ENCODE results near the gene SLC66A2. TPM values are rescaled to one million over a fixed set of nuclear protein-coding genes. Genes with fewer than 3 reads are reported as not detected.

SLC66A2 gene
- total and polyA plus RNA-seq, 12 donors = 21.4 to 32.3 (median 25.6) TPM

- no peak for DNase-seq
- TF ChIP-seq CTCF (IDR thresholded peaks at IDR 0.05) = no peak
- 82 to 89% methylated on average over 17 of the region's 17 CpGs for WGBS, 2 donors
- Histone ChIP-seq H3K9me3 (peaks cover 0 to 3% (median 0%) of the 10 kb centered on the region in 11 donors), H3K4me3 (no peak overlapping the region), H3K36me3 (peaks cover 0 to 71% (median 14%) of the 10 kb centered on the region in 9 donors), H3K4me1 (peaks cover 8 to 63% (median 20%) of the 10 kb centered on the region in 9 donors), H3K27me3 (no peaks in the 10 kb centered on the region), H3K27ac (no peak overlapping the region)
- no peak for ATAC-seq
- intact Hi-C loops (cut with DNase I) = loop anchor here in 1 of 10 donors (10.0 kb wide), 1 partner anchor 94 kb away; the partner anchor contains the start of gene RBFA
Measured at GRCh38 chr18:79940814-79941472, 10.5 kb downstream of the SLC66A2 start.

- DNase-seq (no peak), ATAC-seq (no peak)
- Histone ChIP-seq H3K4me3 (no peak overlapping the region), H3K36me3 (peaks cover 0 to 77% (median 14%) of the 10 kb centered on the region in 9 donors), H3K4me1 (peaks cover 8 to 57% (median 18%) of the 10 kb centered on the region in 9 donors), H3K9me3 (peaks cover 0 to 10% (median 0%) of the 10 kb centered on the region in 11 donors), H3K27ac (no peak overlapping the region), H3K27me3 (no peaks in the 10 kb centered on the region)
- intact Hi-C loops (cut with DNase I) = loop anchor here in 1 of 10 donors (10.0 kb wide), 1 partner anchor 95 kb away; the partner anchor contains the start of gene RBFA
- WGBS, 2 donors = 96 to 98% methylated on average over 18 of the region's 18 CpGs
- no peak for TF ChIP-seq CTCF (IDR thresholded peaks at IDR 0.05)
Measured at GRCh38 chr18:79940126-79940813, 11.2 kb downstream of the SLC66A2 start.

- DNase-seq = no peak
- no peaks in the 10 kb centered on the region for H3K27me3 ChIP-seq
- no peak overlapping the region for H3K4me3 ChIP-seq
- H3K27ac ChIP-seq = no peak overlapping the region
- 54 to 56% methylated on average over 5 of the region's 5 CpGs for WGBS, 2 donors
- ATAC-seq = no peak
- H3K36me3 ChIP-seq = peaks cover 0 to 89% (median 14%) of the 10 kb centered on the region in 9 donors
- H3K9me3 ChIP-seq = peaks cover 0 to 16% (median 0%) of the 10 kb centered on the region in 11 donors
- intact Hi-C loops (cut with DNase I) = loop anchor here in 1 of 10 donors (10.0 kb wide), 1 partner anchor 96 kb away; the partner anchor contains the start of gene RBFA
- TF ChIP-seq CTCF (IDR thresholded peaks at IDR 0.05) = no peak
- peaks cover 6 to 56% (median 17%) of the 10 kb centered on the region in 9 donors for H3K4me1 ChIP-seq
Measured at GRCh38 chr18:79939096-79939495, 12.4 kb downstream of the SLC66A2 start.

GRCh38 chr18:79938196-79938595 lies 13.3 kb downstream of the SLC66A2 start:
- WGBS, 2 donors = 92 to 93% methylated on average over 9 of the region's 9 CpGs
- ATAC-seq (no peak), DNase-seq (no peak)
- Histone ChIP-seq H3K27ac (no peak overlapping the region), H3K9me3 (peaks cover 0 to 25% (median 5%) of the 10 kb centered on the region in 11 donors), H3K27me3 (no peaks in the 10 kb centered on the region), H3K36me3 (peaks cover 0 to 96% (median 14%) of the 10 kb centered on the region in 9 donors), H3K4me3 (no peak overlapping the region), H3K4me1 (peaks cover 6 to 57% (median 18%) of the 10 kb centered on the region in 9 donors)
- TF ChIP-seq CTCF (IDR thresholded peaks at IDR 0.05) = no peak
- intact Hi-C loops (cut with DNase I) = loop anchor here in 1 of 10 donors (10.0 kb wide), 1 partner anchor 97 kb away; the partner anchor contains the start of gene RBFA
